ENCODE data around the gene PPP1R11.

GRCh38 chr6:30111266-30111856 lies 44.4 kb downstream of the PPP1R11 start:
- TF ChIP-seq CTCF (IDR thresholded peaks at IDR 0.05 in 8 of 11, conservative IDR thresholded peaks at IDR 0.05 in 3 of 11) (no peak), POLR2A (IDR thresholded peaks at IDR 0.05) (no peak), POLR2AphosphoS5 (IDR thresholded peaks at IDR 0.05) (no peak)
